HPDE6-E6E7 (cell line): ENCODE measurements around the gene PITRM1.
"Not testable (repeated sequence)": the region's sequence is repeated elsewhere in the genome, so short reads cannot be mapped to it uniquely, and the experiment has no call there.

Source experiments
- DNase-seq: peaks from one replicate; pipeline ENCODE4 v3.0.0; 2011; ENCODE audit warnings: missing footprints; ENCODE audit errors: extremely low spot score

PITRM1 gene, protein sequence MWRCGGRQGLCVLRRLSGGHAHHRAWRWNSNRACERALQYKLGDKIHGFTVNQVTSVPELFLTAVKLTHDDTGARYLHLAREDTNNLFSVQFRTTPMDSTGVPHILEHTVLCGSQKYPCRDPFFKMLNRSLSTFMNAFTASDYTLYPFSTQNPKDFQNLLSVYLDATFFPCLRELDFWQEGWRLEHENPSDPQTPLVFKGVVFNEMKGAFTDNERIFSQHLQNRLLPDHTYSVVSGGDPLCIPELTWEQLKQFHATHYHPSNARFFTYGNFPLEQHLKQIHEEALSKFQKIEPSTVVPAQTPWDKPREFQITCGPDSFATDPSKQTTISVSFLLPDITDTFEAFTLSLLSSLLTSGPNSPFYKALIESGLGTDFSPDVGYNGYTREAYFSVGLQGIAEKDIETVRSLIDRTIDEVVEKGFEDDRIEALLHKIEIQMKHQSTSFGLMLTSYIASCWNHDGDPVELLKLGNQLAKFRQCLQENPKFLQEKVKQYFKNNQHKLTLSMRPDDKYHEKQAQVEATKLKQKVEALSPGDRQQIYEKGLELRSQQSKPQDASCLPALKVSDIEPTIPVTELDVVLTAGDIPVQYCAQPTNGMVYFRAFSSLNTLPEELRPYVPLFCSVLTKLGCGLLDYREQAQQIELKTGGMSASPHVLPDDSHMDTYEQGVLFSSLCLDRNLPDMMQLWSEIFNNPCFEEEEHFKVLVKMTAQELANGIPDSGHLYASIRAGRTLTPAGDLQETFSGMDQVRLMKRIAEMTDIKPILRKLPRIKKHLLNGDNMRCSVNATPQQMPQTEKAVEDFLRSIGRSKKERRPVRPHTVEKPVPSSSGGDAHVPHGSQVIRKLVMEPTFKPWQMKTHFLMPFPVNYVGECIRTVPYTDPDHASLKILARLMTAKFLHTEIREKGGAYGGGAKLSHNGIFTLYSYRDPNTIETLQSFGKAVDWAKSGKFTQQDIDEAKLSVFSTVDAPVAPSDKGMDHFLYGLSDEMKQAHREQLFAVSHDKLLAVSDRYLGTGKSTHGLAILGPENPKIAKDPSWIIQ

DNA sequence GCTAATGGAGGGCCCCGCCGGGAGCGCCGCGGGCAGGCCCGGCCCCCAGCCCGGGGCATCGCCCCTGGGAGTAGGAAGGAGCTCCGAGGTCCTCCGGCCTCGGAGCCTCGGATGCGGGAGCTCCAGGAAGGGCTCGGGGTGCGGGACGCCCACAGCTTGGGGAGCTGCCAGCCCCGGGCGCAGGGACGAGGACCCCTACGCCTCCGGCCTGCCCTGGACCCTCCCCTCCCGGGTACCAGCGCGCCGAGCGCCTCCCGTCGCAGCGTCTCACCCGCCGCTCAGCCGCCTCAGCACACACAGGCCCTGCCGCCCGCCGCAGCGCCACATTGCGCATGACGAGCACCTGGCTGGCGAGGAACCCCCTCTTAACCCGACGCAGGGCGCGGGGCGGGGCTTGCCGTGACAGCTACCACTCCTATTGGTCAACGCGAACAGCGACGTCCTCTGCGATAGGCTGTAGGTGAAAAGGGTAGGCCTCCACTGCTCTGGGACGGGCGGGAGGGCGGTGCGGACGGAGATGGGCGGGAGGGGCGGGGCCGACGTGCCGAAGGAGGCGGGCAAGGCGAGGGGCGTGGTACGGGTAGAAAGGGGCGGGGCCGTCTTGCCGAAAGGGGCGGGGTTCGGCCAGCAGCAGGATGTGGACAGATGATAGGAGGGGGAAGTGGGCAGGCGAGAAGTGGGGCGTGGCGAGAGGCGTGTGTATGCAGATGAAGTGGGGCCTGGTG, at the start of gene PITRM1:
Gene PITRM1, minus strand, starts transcription at position 337 of the 725 bp plus-strand sequence. Its CDS starts 10 bp downstream, at position 327.
- DNase-seq: peak; percentile 76

DNA sequence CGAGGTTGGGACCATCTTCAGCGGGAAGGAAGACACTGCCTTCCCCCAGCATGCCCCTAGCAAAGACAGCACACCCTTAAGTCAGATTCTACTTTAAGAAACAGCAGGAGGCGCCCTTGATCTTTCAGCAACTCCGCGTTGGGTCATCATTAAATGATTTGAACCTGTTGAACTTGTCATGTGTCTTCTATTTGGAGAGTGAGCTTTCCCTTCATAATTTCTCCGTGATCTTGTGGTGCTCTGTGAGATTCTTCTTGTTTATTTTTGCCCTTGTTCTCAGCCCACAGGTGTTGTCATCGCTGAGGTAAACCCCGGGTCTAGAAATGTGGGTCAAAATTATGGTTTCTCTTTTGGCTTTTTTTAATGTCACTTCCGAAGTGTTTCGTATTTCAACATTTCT, 49.5 kb upstream of the PITRM1 start:
- no peak for DNase-seq

DNA sequence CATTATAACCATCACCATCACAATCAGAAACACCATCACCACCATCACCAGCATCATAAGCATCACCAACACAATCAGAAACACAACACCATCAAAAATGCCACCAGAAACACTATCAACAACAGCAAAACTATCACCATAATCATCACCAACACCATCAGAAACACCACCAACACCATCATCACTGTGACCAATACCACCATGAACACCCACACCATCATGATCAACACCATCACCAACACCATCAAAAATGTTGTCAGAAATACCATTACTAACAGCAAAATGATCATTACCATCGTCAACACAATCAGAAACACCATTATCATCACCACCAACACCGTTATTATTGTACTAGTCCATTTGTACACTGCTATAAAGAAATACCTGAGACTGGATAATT, 49.0 kb upstream of the PITRM1 start:
- DNase-seq: not testable (repeated sequence)

DNA sequence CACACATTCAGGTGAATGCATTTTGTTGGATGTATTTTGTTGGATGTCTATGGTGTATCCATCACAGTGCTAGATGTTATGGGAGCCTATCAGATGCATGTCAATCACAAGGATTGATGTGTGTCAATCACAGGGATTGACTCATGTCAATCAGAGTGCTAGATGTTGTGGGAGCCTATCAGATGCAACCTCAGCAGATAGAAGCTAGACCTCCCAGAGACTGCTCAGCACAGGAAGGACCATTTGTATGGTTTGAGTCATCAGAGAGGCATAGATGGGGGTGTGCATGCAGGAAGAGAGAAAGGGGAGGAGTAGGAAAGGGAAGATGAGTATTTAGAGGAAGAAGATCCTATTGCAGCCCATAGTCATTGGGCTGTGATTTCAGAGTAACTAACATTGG, 48.3 kb upstream of the PITRM1 start:
- no peak for DNase-seq

DNA sequence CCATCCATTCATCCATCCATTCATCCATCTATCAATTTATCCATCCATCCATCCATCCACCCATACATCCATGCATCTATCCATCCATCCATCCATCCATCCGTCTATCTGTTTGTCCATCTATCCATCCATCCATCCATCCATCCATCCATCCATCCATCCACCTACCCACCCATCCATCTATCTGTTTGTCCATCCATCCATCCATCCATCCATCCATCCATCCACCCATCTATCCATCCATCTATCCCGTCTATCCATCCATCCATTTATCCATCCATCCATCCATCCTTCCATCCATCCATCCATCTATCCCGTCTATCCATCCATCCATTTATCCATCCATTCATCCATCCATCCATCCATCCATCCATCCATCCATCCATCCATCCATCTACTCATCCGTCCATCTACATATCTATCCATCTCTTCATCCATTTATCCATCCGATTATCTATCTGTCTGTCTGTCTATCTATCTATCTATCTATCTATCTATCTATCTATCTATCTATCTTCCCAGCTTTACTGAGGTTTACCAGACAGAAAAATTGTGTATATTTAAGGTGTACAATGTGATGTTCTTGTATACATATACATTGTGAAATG, 46.5 kb upstream of the PITRM1 start:
- DNase-seq: not testable (repeated sequence)

DNA sequence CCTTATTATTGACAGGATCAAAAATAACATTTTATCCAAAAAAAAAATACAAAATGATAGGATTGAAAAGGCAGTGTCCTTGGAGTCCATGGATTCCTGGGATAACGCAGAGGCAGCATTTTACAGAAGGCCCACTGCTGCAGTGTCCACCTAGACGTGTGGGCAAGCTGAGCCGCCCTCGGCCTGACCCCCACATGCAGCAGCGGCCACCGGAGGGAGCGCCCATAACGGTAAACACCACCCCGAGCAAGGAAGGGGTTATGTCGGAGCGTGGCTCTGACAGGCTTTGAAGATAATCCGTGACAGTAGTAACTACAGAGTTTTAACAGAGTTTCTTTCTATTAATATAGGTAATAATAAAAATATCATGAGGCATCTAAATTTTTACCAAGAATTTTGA, 45.3 kb upstream of the PITRM1 start:
- DNase-seq: no peak

DNA sequence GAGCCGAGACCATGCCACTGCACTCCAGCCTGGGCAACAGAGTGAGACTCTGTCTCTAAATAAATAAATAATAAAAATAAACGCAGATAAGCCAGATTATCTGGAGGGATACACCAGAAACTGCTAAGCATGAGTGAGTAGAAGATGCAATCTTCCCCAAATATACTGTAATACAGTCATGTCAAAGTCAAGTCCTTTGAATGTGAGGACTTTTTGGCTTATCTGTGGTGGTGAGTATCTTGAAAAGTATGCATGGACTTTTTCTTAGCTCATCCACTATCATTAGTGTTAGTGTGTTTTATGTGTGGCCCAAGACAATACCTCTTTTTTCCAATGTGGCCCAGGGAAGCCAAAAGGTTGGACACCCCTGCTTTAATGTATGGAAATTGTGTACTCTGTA, 44.7 kb upstream of the PITRM1 start:
- DNase-seq: no peak

DNA sequence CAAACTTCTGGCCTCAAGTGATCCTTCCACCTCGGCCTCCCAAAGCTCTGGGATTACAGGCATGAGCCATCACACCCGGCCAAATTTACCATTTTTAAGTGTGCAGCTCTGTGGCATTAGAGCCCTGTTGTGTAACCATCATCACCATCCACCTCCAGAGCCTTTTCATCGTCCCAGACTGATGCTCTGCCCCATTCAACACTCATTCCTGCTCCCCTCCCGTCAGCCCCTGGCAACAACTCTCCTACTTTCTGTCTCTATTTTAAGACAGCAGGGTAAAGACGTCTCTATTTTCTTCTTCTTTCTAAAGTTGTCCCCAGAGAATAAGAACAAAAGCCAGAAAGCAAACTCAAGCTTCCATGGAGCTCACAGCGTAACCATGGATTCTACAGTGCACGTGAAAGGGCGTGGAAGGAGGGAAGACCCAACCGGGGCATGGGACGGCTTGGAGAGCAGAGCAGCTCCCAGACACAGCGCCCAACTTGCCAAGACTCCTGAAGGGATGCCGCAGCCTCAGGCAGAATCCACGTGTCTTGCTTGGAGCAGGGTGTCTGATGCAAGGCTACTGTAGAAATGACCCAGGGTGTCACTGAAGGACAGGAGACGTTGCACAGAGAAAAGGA, 42.7 kb upstream of the PITRM1 start:
- DNase-seq: no peak

DNA sequence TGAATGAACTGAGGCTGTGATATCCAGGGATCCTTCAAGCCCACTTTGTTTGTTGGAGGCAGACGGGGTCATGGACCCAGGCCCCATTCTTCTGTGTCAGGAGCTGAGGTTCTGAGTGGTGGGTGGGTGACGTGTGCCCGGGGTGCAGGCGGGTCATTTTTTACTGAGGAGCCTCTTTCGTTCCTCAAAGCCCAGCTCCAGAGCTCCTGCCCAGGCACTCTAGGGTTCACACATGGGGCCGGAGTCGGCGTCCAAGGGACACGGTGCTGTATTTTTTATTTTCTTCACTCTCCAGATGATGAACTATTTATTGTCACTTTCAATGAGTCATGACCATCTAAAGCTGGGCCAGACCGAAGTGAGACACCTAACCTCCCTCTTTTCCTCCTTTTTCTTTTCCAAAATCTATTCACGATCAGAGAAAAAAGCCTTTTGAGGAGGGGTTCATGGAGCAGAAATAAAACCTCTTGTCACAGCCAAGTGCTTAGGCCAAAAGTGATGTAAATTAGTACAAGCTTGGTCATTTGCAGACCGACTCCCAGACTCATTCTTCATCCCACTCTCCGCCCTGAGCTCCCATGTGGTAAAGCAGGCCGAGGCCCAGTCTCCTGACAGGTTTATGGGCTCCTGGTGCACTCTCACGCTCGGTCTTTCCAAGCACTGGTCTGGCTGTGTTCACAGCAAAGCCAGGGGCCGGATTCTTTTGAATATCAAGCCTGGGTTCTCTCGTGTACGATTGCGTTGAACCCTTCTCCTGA, 41.4 kb upstream of the PITRM1 start:
- no peak for DNase-seq

DNA sequence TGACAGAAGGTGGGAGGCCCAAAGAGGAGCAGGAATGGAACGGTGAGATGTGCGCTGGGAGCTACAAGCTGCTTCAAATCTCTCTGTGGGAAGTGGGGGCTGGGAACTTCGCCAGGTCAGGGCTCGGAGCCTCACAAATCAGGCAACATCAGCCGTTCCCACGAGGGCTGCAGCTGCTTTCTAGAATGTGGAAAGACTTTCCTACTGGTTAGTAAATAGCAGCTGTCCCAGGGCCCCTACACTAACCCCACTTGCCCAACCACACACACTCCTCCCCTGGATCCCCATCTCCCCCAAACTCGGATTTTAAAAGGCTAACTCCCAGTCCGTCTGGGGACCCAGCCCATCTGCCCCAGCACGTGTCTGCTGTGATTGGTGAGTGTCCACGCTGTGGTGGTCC, 40.6 kb upstream of the PITRM1 start:
- DNase-seq: no peak

DNA sequence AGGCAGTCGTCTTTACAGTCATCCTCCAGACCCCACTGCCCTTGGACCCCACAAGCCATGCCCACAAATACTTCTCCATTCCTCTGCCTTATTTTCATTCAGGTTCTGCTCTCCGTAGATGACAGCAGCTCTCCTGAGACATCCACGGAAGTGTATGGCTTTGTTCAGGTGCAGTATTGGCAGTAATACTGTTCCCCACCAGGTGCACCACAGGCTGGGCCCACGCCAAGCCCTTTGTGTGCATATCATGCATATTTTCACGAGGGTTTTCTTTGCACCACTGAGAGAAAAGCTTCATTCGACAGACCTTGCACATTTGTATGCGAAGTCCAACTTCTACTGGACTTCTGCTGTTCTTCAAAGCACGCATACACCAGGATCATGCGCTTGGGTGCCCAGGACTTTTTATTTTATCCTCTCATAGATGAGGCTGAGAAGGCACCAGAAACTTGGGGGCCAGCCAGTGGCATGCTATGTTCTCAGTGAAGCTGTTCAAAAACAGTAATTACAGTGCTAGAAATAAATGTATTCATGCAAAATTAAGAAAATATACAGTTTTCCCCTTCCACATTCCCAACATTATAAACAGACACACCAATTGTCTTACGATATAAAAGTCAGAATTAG, 37.8 kb upstream of the PITRM1 start:
- no peak for DNase-seq

DNA sequence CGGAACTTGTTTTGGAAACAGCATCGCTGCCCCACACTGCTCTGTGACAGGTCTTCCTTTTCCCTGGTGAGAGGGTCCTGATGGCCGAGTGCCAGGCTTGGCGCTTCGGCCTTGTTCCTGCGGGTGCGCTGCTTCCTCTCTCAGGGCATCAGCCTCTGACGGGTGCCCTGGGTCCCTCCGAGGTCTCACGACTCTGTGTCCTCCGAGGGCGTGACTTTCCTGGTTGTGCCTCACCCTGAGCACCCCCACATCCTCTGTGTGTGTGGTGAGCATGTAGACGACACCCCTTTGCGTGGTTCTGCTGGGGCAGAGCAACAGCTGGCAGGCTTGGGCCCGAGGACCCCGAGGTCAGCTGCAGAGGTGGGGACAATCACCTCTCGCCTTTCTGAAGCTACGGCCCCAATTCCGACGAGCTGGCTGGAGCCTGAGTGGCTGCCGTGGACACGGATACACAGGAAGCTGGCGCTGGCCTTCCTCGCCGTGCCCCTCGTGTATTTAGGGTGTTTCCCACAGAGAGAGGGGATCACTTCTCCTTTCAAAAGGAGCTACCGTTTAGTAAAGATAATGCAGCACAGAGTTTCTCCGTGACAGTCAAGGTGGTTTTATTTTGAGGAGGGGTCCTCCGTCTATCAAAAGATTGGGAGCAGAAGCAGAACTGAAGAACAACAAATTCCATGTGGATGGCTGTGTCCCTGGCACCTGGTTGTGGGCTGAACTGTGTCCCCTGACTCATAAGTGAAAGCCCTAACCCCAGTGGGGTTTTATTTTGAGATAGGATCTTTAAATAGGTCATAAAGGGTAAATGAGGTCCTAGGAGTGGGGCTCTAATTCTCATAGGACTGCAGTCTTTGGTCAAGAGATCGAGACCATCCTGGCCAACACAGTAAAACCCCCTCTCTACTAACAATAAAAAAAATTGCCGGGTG, 36.2 kb upstream of the PITRM1 start:
- no peak for DNase-seq

DNA sequence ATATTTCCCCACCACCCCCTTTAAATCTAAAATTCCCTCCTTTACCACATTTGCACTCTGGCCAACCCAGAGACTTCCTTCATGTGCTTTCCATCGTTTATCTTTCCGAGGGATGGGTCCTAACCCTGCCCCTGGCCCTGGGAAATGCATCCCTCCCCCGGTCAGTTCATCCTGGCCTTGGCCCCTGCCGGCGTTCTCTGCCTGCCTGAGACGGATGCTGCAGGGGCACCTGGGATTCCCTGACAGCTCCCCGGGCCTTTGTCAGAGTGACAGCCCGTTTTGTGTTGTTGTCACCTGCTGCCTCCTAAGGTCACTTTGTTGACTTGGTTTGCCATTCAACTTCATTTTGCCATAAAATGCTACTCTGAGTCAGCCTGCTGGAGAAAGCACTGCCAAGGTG, 34.8 kb upstream of the PITRM1 start:
- DNase-seq: no peak

DNA sequence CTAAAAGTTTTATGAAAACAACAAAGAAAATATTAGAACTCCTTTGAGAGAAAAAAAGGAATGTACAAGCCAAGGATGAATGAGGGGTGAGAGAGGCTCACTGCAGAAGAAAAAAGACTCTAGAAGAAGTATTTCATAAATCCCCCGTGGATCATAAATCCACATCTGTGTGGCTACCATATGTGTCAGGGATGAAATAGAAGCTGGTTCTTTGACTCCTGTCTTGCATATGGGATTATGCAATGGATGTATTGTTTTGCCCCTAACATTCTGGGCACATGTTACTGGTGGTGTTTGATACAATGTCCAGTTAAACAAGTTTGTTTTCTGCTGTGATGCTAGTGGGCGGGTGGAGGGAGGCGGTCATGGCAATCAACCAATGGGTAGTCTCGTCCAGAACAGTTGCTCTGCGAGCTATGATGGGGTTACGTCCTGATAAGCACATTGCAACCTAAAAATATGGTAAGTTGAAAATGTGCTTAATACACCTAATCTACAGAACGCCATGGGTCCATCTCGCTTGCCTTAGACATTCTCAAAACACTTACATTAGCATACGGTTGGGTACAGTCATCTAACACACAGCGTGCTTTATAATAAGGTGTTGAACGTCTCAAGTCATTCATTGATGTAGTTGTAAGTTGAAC, 34.1 kb upstream of the PITRM1 start:
- no peak for DNase-seq

DNA sequence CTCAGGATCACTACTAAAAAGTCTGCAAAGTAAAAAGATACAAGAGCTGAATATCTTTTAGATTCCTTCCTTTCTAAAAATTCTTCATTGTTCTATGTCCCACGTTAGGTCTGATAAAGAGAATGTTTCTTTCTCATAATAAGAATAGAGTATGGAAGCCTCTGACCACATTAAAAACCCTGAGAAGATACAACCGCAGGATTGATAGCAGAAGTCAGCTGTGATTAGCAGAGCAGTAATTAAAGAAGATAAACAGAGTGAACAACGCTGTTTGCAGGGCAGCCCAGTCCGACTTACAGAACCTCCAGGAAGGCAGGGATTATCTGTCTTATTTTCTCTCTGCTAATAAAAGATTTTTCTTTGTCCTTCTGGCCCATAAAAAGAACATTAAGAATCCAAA, 31.4 kb upstream of the PITRM1 start:
- DNase-seq: no peak

DNA sequence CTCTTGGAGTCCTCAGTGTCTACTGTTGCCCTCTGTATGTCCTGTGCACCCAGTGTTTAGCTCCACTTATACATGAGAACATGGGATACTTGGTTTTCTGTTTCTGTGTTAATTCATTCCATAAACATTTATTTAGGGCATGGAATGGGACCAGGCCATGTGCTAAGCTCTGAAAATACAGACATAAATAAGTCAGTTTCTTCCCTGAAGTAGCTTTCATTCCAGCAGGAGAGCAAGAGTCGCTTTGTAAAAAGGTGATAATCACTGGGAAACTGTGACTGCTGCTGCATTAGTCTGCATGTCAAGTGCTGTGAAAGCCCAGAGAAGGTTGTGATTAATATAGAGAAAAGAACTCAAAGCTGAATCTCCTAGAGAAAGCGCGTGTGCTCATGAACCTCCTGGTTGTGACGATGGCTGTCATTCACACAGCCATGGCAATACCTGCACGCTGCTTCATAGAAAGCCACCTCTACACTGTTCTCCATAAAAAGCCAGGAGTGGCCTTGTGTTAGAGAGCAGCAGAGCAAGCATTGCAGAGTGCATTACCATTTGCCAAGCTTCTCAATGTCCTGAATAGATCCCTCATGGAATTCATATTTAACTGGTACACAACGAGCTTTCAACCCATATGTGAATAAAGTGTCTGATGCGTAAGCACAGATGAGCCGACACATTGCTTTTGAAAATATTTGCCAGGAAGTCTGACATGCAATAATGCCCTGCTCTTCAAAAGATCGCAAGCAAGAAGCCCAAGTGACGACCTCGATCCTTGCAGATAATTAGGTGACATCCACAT, 30.6 kb upstream of the PITRM1 start:
- DNase-seq: no peak

DNA sequence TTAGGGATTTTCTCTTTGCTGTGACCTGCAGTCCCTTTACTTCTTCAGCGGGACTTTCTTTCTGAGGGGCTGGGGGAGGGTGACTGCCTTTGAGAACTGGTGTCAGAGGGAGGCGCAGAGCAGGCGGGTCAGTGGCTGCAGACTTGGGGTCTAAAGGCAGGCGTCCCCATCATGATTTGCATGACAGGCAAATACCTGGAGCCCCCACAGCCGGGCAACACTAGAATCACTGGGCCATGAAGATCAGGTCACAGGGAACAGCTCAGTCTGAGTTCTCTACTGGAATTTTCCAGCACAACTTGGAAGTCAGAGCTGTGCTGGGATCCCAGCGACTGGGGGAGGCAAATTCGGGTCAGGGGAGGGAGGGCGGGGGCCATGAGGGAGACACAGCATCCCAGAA, 29.2 kb upstream of the PITRM1 start:
- DNase-seq: no peak
